Measurements from ENCODE around the gene IFITM10. TPM values are rescaled to one million over a fixed set of nuclear protein-coding genes. Genes with fewer than 3 reads are reported as not detected.

IFITM10 gene
- total RNA-seq, 1 donor from 2014 or later: 4.9 TPM

- H3K9me3 ChIP-seq: no peaks in the 10 kb centered on the region
- no peak for DNase-seq (ENCODE audit: extremely low spot score in 2 of 2)
- intact Hi-C loops (cut with DNase I): no loop called here
- peak overlapping the region; percentile 68 for H3K27ac ChIP-seq
- no peaks in the 10 kb centered on the region for H3K27me3 ChIP-seq
- peaks cover 51% of the 10 kb centered on the region for H3K4me1 ChIP-seq
- no peak overlapping the region for H3K4me3 ChIP-seq
- TF ChIP-seq POLR2A (IDR thresholded peaks at IDR 0.05) (no peak), POLR2AphosphoS5 (IDR thresholded peaks at IDR 0.05; ENCODE audit: insufficient read depth in 1 of 2, low read depth in 1 of 2) (no peak), CTCF (IDR thresholded peaks at IDR 0.05) (no peak)
- no peaks in the 10 kb centered on the region for H3K36me3 ChIP-seq
Observed at GRCh38 chr11:1773131-1773993, 23.0 kb upstream of the IFITM10 start.

GRCh38 chr11:1772270-1773130 is 22.1 kb upstream of the IFITM10 start:
- TF ChIP-seq CTCF (IDR thresholded peaks at IDR 0.05): no peak
- no peak for TF ChIP-seq POLR2A (IDR thresholded peaks at IDR 0.05)
- peak in 1 of 2 donors; percentile 77 for TF ChIP-seq POLR2AphosphoS5 (IDR thresholded peaks at IDR 0.05; ENCODE audit: insufficient read depth in 1 of 2, low read depth in 1 of 2)
- peak overlapping the region; percentile 68 for H3K27ac ChIP-seq
- intact Hi-C loops (cut with DNase I): no loop called here
- no peak for DNase-seq (ENCODE audit: extremely low spot score in 2 of 2)
- no peaks in the 10 kb centered on the region for H3K9me3 ChIP-seq
- no peaks in the 10 kb centered on the region for H3K27me3 ChIP-seq
- H3K4me3 ChIP-seq: peak overlapping the region in 1 of 2 donors; percentile 15
- no peaks in the 10 kb centered on the region for H3K36me3 ChIP-seq
- H3K4me1 ChIP-seq: peaks cover 55% of the 10 kb centered on the region

- no peak overlapping the region for H3K4me3 ChIP-seq
- intact Hi-C loops (cut with DNase I): no loop called here
- peak overlapping the region; percentile 68 for H3K27ac ChIP-seq
- TF ChIP-seq CTCF (IDR thresholded peaks at IDR 0.05) (no peak), POLR2A (IDR thresholded peaks at IDR 0.05) (no peak), POLR2AphosphoS5 (IDR thresholded peaks at IDR 0.05; ENCODE audit: insufficient read depth in 1 of 2, low read depth in 1 of 2) (no peak)
- no peaks in the 10 kb centered on the region for H3K27me3 ChIP-seq
- peaks cover 55% of the 10 kb centered on the region for H3K4me1 ChIP-seq
- DNase-seq (ENCODE audit: extremely low spot score in 2 of 2): no peak
- no peaks in the 10 kb centered on the region for H3K36me3 ChIP-seq
- no peaks in the 10 kb centered on the region for H3K9me3 ChIP-seq
Observed at GRCh38 chr11:1771700-1772099, 21.3 kb upstream of the IFITM10 start.

- intact Hi-C loops (cut with DNase I): no loop called here
- Histone ChIP-seq H3K27ac (peak overlapping the region; percentile 68), H3K9me3 (no peaks in the 10 kb centered on the region), H3K4me1 (peaks cover 55% of the 10 kb centered on the region), H3K4me3 (no peak overlapping the region), H3K27me3 (no peaks in the 10 kb centered on the region), H3K36me3 (no peaks in the 10 kb centered on the region)
- no peak for DNase-seq (ENCODE audit: extremely low spot score in 2 of 2)
- TF ChIP-seq CTCF (IDR thresholded peaks at IDR 0.05): no peak
- TF ChIP-seq POLR2A (IDR thresholded peaks at IDR 0.05): no peak
- no peak for TF ChIP-seq POLR2AphosphoS5 (IDR thresholded peaks at IDR 0.05; ENCODE audit: insufficient read depth in 1 of 2, low read depth in 1 of 2)
Observed at GRCh38 chr11:1771273-1771672, 20.9 kb upstream of the IFITM10 start.
